Activated T-helper 1 cell treated with anti-CD3 and anti-CD28 coated beads, Interleukin-2, amount 50 U/mL, for 16 hours (primary cell): ENCODE results near the gene KCNQ1OT1.

Experiments used
- DNase-seq, 2 donors: peaks; one replicate each; pipeline ENCODE4 v3.0.0-alpha.2; 2020; ENCODE audit warnings: low read depth in 1 of 2, low spot score in 1 of 2

The KCNQ1OT1 gene

GRCh38 chr11:2688381-2689231 is 11.2 kb downstream of the KCNQ1OT1 start:
- no peak for DNase-seq

DNA sequence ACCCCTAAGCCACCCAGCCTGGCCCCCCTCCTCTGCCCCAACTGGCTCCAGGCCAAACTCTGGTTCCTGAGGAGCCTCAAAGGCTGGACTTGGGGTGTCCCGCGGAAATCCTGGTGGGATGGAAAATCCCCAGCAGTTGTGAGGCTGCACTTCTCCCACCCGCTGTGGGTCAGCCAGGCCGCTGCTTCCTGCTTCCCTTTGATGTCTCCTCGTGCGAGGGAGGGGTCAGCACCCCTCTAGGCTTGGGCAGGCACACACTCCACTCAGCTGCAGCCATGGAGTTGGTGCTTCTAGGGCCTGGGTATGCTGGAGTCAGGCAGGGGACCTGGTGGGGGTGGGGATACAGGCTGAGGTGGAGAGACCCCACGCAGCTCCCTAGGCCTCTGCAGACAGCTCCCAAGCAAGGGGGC is 12.0 kb downstream of the KCNQ1OT1 start:
- DNase-seq, result no peak

DNA sequence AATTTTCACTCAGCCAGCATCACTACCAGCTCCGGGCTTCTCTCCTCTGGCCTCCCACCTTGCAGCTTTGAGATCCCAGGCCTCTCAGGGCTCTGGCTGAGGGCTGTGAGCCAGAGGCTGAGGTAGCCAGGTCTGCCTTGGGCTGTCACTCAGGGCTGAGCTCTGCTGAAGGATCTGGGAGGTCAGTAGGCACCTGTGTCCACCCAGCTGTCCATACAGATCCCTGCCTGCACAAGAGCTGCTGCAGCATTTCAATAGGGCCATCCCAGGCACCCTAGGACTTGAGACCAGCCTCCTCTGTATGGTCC is 12.6 kb downstream of the KCNQ1OT1 start:
- DNase-seq, result no peak

- no peak for DNase-seq
Measured at GRCh38 chr11:2686360-2687222, 13.2 kb downstream of the KCNQ1OT1 start.

DNA sequence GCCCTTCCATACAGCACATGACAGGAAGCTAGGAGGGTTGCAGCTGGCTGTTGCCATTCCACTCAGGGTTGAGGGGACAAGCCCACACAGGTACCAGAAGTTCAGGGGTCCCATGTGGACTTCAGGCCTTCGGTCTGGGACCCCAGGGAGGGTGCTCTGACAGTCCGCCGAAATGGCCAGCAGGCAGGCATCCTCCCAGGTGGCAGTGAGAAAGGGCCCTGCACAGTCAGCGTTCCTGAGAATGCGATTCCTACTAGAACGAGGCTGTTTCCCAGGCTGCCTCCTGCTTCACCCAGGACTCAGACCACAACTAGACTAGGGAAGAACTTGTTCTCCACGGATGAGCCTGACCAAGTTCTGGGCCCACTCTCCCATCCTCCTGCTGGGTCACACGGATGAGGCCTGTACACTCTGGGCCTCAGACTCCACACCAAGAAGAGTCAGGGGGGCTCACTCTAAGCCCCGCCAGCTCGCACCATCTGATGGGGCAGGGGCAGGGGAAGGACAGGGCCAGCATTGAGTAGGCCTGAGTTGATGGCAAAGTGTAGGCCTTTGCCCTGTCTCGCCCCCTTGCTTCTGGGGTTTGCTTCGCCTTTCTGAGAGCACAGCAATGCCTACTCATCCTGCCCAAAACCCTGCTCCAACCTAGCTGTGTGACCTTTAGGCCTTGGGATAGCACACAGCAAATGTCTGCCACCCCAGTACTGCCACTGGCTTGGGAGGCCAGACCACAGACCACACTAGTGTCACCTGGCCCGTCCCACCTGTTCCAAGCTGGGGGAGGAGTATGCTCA is 14.0 kb downstream of the KCNQ1OT1 start:
- DNase-seq, result no peak

DNA sequence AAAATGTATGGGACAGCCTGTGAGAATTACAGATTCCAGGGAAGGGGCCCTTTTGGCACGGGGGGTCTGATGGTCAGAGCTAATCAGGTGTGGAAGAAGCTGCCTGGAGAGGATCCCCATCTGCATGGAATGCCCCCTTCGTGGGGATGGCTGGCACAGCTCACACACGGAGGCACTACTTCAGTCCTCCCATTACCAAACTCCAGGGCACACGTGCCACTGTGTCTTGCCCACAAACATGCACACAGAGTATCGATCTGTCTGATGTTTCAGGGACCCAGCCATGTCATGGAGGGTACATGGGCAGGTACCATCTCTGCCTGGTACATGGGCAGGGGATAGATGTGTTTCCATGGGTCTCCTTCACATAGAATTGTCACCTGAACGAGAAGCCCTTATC is 14.7 kb downstream of the KCNQ1OT1 start:
- no peak for DNase-seq

GRCh38 chr11:2684581-2684980 is 15.2 kb downstream of the KCNQ1OT1 start:
- DNase-seq, result no peak

GRCh38 chr11:2683806-2684205 is 16.0 kb downstream of the KCNQ1OT1 start:
- DNase-seq, result no peak

- DNase-seq, result no peak
Measured at GRCh38 chr11:2681408-2682145, 18.2 kb downstream of the KCNQ1OT1 start.

DNA sequence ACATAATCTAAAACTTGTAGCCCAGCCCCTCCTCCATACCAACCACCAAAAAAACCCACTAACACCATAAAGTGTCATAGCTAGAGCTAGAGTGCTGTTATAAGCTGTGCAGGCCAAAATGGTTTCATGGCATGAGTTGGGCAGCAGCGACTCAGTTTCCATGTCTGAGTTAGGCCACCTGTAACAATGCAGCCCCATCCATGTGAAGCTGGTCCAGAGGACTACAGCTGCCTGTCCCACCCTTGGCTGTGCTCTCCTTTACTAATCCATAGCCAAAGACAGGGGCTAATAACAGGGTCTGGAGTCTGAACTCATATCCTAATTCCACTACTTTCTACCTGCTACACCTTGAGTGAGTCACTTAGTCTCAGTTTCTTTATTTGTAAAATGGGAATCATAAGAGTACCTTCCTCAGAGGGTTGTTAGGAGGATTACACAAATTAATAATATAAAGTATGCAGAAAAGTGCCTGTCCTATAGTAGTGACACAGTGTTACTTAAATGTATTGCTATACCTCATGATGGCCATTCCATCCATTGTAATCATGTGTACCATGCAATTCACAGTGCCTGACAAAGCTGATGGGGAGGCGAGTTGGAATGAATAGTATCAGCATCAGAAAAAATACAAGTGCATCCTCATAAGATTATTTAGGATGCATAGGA is 20.6 kb downstream of the KCNQ1OT1 start:
- DNase-seq, result no peak

DNA sequence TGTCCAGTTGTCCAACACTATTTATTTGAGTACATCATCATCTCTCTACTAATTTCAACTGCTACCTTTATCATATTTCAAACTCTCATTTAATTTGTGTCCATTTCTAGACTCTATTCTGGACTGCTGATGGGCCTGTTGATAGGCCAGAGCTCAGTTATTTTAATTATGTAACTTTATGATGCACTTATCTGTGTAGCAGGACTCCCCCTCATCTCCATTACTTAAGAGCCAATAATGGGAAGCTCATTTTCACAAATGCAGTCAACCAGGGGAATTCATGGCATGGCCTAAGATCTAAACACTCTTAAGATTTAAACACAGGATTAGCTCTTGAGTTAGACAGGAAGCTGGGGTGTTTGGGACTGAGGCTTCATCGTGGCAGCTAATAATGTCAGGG is 21.4 kb downstream of the KCNQ1OT1 start:
- no peak for DNase-seq

GRCh38 chr11:2677127-2677526 is 22.7 kb downstream of the KCNQ1OT1 start:
- no peak for DNase-seq

DNA sequence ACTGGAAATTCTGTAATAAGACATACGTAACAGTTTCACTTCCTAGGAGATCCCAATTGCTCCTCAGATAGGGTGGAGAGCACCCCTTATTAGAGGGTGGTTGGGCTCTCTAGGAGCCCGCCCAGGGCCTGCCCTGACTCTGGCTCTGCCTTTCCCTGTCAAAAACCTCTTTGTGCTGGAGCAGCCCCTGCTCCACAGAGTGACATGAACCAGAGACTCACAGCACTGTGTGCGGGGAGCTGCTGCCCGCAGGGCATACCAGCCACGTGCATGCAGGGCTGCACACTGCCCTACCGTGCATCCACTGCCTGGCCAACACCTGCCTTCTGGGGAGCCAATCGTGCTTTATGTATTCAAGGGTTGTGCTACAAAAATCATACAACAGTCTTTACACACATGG is 24.3 kb downstream of the KCNQ1OT1 start:
- DNase-seq, result no peak

GRCh38 chr11:2674658-2675131 is 25.1 kb downstream of the KCNQ1OT1 start:
- no peak for DNase-seq

- no peak for DNase-seq
Measured at GRCh38 chr11:2673871-2674471, 25.8 kb downstream of the KCNQ1OT1 start.

DNA sequence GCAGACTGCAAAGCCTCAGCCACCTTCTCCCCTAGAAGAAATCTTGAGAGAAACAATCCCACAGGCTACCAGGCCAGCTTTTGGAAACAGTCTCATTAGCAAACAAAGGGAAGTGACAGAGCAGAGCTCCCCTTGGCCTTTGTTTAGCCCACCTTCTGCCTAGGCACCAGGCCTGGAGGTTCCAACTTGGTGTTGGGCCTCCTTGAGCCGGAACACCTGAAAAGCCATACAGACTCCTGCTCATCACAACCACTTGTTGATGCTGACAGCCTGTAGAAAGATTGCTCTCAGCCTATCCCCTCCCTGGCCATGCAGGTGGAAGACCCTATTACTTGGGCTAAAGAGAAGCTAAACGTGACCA is 26.6 kb downstream of the KCNQ1OT1 start:
- DNase-seq, result no peak

DNA sequence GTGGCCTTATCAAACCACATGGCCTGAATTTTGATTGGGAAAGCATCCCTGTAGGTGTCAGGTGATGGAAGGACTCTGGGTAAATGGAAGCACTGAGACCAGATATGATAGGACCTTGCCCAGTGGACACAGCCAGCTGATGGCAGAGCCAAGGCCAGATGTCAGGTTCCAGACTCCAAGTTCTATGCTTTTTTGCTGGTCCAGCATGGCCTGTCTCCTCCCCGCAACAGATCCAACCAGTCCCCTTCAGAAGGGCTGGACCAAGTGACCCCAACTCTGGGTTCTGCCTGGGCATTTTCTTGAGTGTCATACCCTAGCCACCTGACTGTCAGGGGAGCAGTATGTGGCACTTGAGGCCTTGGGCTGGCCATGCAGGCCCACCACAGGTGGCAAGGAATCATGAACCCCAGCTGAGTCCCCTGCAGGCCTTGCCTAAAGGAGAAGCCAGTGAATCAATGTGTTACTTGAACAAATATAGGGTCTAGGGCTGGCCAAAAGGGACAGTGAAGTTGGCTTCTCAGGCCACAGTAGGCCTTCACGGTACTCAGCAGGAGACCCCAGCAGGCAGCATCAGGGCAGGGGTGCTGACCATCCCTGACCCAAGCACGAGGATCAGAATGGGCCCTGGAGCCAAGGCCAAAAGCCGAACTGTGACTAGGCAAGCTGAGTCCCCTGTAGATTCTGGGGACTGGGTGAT is 27.1 kb downstream of the KCNQ1OT1 start:
- DNase-seq, result no peak

DNA sequence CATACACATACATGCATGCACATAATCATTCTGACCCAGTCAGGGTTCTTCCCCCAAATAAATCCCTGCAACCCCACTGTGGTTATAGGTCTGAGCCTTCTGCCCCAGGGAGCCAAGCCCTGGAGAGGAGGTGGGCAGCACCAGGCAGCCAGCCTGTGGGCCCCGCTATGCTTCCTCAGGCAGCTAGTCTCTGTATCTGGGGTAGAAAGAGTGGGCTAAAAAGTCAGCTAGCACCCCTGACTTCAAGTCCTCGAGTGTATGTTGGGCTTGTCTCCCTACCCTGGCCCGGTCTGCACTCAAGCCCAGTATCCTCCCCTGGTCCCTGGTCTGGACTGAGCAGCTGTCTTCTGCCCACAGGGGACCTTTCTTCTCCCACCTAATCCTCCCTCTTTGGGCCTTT is 28.0 kb downstream of the KCNQ1OT1 start:
- DNase-seq, result no peak

- DNase-seq, result no peak
Measured at GRCh38 chr11:2670541-2671100, 29.2 kb downstream of the KCNQ1OT1 start.
